Measurements from ENCODE around the gene MED9. TPM values are rescaled to one million over a fixed set of nuclear protein-coding genes. Genes with fewer than 3 reads are reported as not detected.

Gene MED9
- total RNA-seq, 2 experiments from 2014 or later, result 21.8 to 27.5 TPM

- Histone ChIP-seq H3K4me3 (ENCODE audit: low read depth, low read length, poor library complexity, severe bottlenecking) (no peak overlapping the region), H3K4me2 (ENCODE audit: low read length) (no peak overlapping the region), H3K36me3 (ENCODE audit: insufficient read depth, low read length) (no peaks in the 10 kb centered on the region), H4K20me1 (ENCODE audit: insufficient read depth, low read length) (no peaks in the 10 kb centered on the region; the same call in 1 of the 2 replicates), H2AFZ (ENCODE audit: low read length) (no peak overlapping the region), H3K4me1 (ENCODE audit: insufficient read depth, low read length, poor library complexity, severe bottlenecking) (no peaks in the 10 kb centered on the region), H3K9me3 (ENCODE audit: low read length) (no peaks in the 10 kb centered on the region), H3K79me2 (ENCODE audit: insufficient read depth, low read depth, low read length) (no peaks in the 10 kb centered on the region), H3K9me2 (ENCODE audit: insufficient read depth, low read length) (no peaks in the 10 kb centered on the region), H3K27ac (ENCODE audit: low read depth, low read length, poor library complexity, severe bottlenecking) (no peak overlapping the region)
- CTCF ChIA-PET (ENCODE audit: unreplicated experiment), result no interaction called here
- no peak for DNase-seq (ENCODE audit: low spot score)
- no peak for TF ChIP-seq EZH2phosphoT487 (IDR thresholded peaks at IDR 0.05; ENCODE audit: borderline replicate concordance, low read depth, low read length)
- no peak for TF ChIP-seq CTCF (conservative IDR thresholded peaks at IDR 0.05; ENCODE audit: low read length)
- POLR2A ChIA-PET, result no interaction called here
- intact Hi-C loops (cut with micrococcal nuclease; ENCODE audit: unreplicated experiment), result no loop called here
- no TSS peak for BruUV-seq (replicated peaks)
Observed at GRCh38 chr17:17525311-17525710, 48.5 kb downstream of the MED9 start.

GRCh38 chr17:17525956-17526355 lies 49.2 kb downstream of the MED9 start:
- H3K79me2 ChIP-seq (ENCODE audit: insufficient read depth, low read depth, low read length), result no peaks in the 10 kb centered on the region
- intact Hi-C loops (cut with micrococcal nuclease; ENCODE audit: unreplicated experiment), result no loop called here
- DNase-seq (ENCODE audit: low spot score), result no peak
- H4K20me1 ChIP-seq (ENCODE audit: insufficient read depth, low read length), result no peaks in the 10 kb centered on the region
- H3K9me2 ChIP-seq (ENCODE audit: insufficient read depth, low read length), result no peaks in the 10 kb centered on the region
- no TSS peak for BruUV-seq (replicated peaks)
- no peaks in the 10 kb centered on the region for H3K4me1 ChIP-seq (ENCODE audit: insufficient read depth, low read length, poor library complexity, severe bottlenecking)
- ChIA-PET CTCF (ENCODE audit: unreplicated experiment) (no interaction called here), POLR2A (interaction anchor here (0.6 kb wide), 1 partner anchor 48 kb away, joined by 4 read pairs; no protein-coding TSS in a partner anchor)
- no peak overlapping the region for H2AFZ ChIP-seq (ENCODE audit: low read length)
- TF ChIP-seq EZH2phosphoT487 (IDR thresholded peaks at IDR 0.05; ENCODE audit: borderline replicate concordance, low read depth, low read length) (no peak), CTCF (conservative IDR thresholded peaks at IDR 0.05; ENCODE audit: low read length) (no peak)
- H3K4me2 ChIP-seq (ENCODE audit: low read length), result no peak overlapping the region
- H3K4me3 ChIP-seq (ENCODE audit: low read depth, low read length, poor library complexity, severe bottlenecking), result no peak overlapping the region
- no peaks in the 10 kb centered on the region for H3K9me3 ChIP-seq (ENCODE audit: low read length)
- H3K36me3 ChIP-seq (ENCODE audit: insufficient read depth, low read length), result no peaks in the 10 kb centered on the region
- no peak overlapping the region for H3K27ac ChIP-seq (ENCODE audit: low read depth, low read length, poor library complexity, severe bottlenecking)

- no TSS peak for BruUV-seq (replicated peaks)
- H3K4me2 ChIP-seq (ENCODE audit: low read length), result no peak overlapping the region
- no peak overlapping the region for H3K4me3 ChIP-seq (ENCODE audit: low read depth, low read length, poor library complexity, severe bottlenecking)
- intact Hi-C loops (cut with micrococcal nuclease; ENCODE audit: unreplicated experiment), result no loop called here
- H3K36me3 ChIP-seq (ENCODE audit: insufficient read depth, low read length), result no peaks in the 10 kb centered on the region
- H2AFZ ChIP-seq (ENCODE audit: low read length), result no peak overlapping the region
- H3K79me2 ChIP-seq (ENCODE audit: insufficient read depth, low read depth, low read length), result no peaks in the 10 kb centered on the region
- no peak for DNase-seq (ENCODE audit: low spot score)
- no peaks in the 10 kb centered on the region for H3K9me2 ChIP-seq (ENCODE audit: insufficient read depth, low read length)
- ChIA-PET POLR2A (no interaction called here), CTCF (ENCODE audit: unreplicated experiment) (no interaction called here)
- H3K27ac ChIP-seq (ENCODE audit: low read depth, low read length, poor library complexity, severe bottlenecking), result no peak overlapping the region
- no peaks in the 10 kb centered on the region for H3K4me1 ChIP-seq (ENCODE audit: insufficient read depth, low read length, poor library complexity, severe bottlenecking)
- TF ChIP-seq CTCF (conservative IDR thresholded peaks at IDR 0.05; ENCODE audit: low read length) (no peak), EZH2phosphoT487 (IDR thresholded peaks at IDR 0.05; ENCODE audit: borderline replicate concordance, low read depth, low read length) (no peak)
- H4K20me1 ChIP-seq (ENCODE audit: insufficient read depth, low read length), result no peaks in the 10 kb centered on the region
- no peaks in the 10 kb centered on the region for H3K9me3 ChIP-seq (ENCODE audit: low read length)
Observed at GRCh38 chr17:17526369-17526768, 49.6 kb downstream of the MED9 start.

All from OCI-LY7 (cell line).